C4-2B (cell line): ENCODE measurements around the gene PLCXD1.

ENCODE experiments used
- H3K27ac ChIP-seq: fragments of 450-650 bp; 2 replicates; pipeline ENCODE4 v1.5.1; 2017
- CTCF ChIP-seq: fragments of 450-650 bp; conservative IDR thresholded peaks from 2 replicates; pipeline ENCODE4 v1.5.1; 2017; ENCODE audit warnings: mild to moderate bottlenecking
- ZFX ChIP-seq: fragments of 450-650 bp; IDR thresholded peaks from 2 replicates; pipeline ENCODE4 v1.6.1; 2017

PLCXD1 gene

GRCh38 chrX:332496-332860 is 51.3 kb downstream of the PLCXD1 start:
- H3K27ac ChIP-seq, result no peak overlapping the region
- no peak for TF ChIP-seq CTCF
- no peak for TF ChIP-seq ZFX

- no peak for TF ChIP-seq CTCF
- no peak for TF ChIP-seq ZFX
- no peak overlapping the region for H3K27ac ChIP-seq
Observed at GRCh38 chrX:332916-333610, 51.9 kb downstream of the PLCXD1 start.

GRCh38 chrX:333611-334311 is 52.6 kb downstream of the PLCXD1 start:
- TF ChIP-seq ZFX (no peak), CTCF (no peak)

GRCh38 chrX:334331-334891 is 53.2 kb downstream of the PLCXD1 start:
- TF ChIP-seq CTCF (no peak), ZFX (no peak)
- H3K27ac ChIP-seq, result no peak overlapping the region

More at GRCh38 chrX:333611-334311, 52.6 kb downstream of the PLCXD1 start:
- no peak overlapping the region for H3K27ac ChIP-seq

DNA sequence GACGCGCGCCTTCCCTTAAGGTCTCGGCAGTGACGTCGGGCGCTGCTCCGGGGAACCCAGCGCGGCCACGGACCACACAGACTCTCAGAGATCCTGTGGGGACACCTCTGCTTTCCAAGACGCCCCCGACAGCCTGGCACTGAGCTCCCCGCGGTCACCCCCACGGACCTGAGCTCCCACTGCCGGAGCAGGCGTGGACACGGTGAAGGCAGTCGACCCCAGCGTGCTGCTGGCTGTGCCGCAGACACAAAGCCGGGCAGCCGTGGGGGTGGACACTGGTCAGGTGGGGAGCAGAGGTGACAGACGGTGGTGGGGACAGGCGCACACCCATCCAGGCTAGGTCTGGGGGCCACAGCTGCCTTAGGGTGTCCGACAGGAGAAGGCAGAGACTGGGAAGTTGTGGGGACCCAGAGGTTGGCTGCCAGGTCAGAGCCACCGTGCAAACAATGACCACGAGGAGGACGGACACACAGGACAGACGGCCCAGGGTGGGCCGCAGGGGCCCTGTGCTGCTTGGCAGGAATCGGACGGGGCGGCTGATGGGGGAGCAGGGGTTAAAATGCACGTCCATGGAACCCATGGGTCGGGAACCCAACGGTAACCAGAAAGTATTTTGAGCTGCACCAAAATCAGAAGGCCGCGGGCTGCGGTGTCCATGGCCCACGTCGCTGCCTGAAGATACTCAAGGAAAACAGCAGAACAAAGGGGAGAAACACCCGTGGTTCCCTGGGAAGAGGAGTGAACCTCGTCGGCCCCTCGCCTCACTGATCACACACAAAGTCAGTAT is 54.0 kb downstream of the PLCXD1 start:
- H3K27ac ChIP-seq, result no peak overlapping the region
- no peak for TF ChIP-seq ZFX

DNA sequence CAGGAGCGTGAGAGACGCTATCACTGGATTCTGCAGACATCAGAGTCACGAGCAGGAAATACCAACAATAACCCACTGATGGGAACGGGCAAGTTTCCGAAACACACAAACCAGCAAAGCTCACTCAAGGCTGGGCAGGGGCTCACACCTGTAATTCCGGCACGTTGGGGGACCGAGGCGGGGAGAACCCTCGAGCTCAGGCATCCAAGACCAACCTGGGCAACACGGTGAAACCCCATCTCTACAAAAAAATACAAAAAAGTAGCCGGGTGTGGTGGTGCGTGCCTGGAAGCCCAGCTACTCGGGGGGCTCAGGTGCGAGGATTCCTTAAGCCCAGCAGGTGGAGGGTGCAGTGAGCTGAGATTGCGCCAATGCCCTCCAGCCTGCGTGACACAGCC is 54.6 kb downstream of the PLCXD1 start:
- no peak overlapping the region for H3K27ac ChIP-seq
- TF ChIP-seq CTCF, result no peak
- no peak for TF ChIP-seq ZFX

DNA sequence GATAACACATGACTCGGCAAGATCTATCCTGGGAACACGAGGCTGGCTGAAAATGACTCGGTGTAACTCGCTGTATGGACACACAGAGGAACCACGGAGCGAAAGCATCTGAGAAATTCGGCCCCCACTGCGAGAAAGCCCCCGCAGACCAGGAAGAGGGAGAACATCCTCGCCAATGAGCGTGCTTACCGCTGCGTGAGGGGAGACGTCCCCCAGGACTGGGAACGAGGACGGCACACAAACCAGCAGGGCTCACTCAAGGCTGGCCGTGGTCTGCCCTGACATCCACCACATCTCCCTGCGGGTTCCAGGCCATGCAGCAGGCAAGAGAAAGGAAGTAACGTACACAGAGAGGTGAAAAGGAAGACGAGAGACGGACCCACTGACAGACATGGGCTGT is 55.0 kb downstream of the PLCXD1 start:
- no peak for TF ChIP-seq CTCF
- no peak for TF ChIP-seq ZFX

More for the DNA sequence above, 55.0 kb downstream of the PLCXD1 start:
- H3K27ac ChIP-seq, result no peak overlapping the region
